Effector CD8-positive, alpha-beta T cell (primary cell): ENCODE data around the gene SAGE1.
"Not testable (repeated sequence)": the region's sequence is repeated elsewhere in the genome, so short reads cannot be mapped to it uniquely, and the experiment has no call there.

Experiments
- DNase-seq: peaks from one replicate; lab custom pipeline; 2025; lab: John Stamatoyannopoulos, UW
- total RNA-seq, 4 experiments: gene quantifications; one replicate each; lab custom pipeline; 2026; lab: John Stamatoyannopoulos, UW

SAGE1 gene, protein sequence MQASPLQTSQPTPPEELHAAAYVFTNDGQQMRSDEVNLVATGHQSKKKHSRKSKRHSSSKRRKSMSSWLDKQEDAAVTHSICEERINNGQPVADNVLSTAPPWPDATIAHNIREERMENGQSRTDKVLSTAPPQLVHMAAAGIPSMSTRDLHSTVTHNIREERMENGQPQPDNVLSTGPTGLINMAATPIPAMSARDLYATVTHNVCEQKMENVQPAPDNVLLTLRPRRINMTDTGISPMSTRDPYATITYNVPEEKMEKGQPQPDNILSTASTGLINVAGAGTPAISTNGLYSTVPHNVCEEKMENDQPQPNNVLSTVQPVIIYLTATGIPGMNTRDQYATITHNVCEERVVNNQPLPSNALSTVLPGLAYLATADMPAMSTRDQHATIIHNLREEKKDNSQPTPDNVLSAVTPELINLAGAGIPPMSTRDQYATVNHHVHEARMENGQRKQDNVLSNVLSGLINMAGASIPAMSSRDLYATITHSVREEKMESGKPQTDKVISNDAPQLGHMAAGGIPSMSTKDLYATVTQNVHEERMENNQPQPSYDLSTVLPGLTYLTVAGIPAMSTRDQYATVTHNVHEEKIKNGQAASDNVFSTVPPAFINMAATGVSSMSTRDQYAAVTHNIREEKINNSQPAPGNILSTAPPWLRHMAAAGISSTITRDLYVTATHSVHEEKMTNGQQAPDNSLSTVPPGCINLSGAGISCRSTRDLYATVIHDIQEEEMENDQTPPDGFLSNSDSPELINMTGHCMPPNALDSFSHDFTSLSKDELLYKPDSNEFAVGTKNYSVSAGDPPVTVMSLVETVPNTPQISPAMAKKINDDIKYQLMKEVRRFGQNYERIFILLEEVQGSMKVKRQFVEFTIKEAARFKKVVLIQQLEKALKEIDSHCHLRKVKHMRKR
- 0 to 0.37 (median 0) reads per million in 4 experiments for total RNA-seq

GRCh38 chrX:135893294-135893817 lies at the start of gene SAGE1, which contains the start of gene CT45A10:
SAGE1 (plus strand) TSS chrX:135893716; CDS start chrX:135896243, 2,527 bp downstream.
CT45A10 (minus strand) TSS chrX:135893444; CDS start chrX:135885344, 8,100 bp downstream.
- no peak for DNase-seq

- not testable (repeated sequence) for DNase-seq
Measured at GRCh38 chrX:135854438-135854837, 39.1 kb upstream of the SAGE1 start, which contains the start of gene CT45A8. CT45A8 (minus strand) TSS chrX:135854538; CDS start chrX:135850783, 3,755 bp downstream.

- not testable (repeated sequence) for DNase-seq
Measured at GRCh38 chrX:135871712-135872111, 21.8 kb upstream of the SAGE1 start, which contains the start of gene CT45A9. CT45A9 (minus strand) TSS chrX:135871812; CDS start chrX:135868061, 3,751 bp downstream.

DNA sequence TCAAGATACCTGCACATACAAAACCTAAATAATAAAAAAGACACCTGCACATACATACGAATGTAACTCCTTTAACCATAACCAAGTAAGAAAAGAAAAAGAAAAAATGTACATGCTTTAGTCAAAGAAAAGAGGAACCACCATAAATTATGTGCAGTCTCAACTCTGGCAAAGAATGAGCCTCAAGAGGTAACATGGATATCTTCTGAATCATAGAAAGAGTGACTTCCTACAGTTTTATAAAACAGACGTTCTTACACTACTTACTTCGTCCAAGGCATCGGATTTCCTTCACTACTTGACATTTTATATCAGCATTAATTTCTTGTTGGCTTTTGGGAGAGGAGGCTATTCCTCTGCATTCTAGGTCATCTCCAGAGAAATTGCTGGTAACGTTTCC lies 10.8 kb upstream of the SAGE1 start:
- DNase-seq = not testable (repeated sequence)

DNA sequence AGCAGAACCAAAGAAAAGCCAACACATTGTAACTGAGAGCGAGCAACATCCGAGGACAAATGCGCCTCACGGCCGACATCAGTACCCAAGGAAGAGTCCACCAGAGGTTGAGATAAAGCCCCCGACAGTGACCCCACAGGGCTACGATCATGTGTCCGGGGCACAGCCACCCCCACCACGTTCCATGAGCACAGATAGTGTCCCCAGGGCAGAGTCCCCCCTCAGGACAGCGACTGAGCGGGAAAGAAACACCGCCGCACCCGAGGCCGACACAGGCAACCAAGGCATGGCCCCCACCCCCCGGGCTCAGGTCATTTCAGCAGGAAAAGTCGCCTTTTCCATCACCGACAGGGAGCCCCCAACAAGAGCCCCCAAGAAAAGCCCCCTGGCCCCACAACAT lies 5.3 kb upstream of the SAGE1 start:
- DNase-seq = not testable (repeated sequence)

DNA sequence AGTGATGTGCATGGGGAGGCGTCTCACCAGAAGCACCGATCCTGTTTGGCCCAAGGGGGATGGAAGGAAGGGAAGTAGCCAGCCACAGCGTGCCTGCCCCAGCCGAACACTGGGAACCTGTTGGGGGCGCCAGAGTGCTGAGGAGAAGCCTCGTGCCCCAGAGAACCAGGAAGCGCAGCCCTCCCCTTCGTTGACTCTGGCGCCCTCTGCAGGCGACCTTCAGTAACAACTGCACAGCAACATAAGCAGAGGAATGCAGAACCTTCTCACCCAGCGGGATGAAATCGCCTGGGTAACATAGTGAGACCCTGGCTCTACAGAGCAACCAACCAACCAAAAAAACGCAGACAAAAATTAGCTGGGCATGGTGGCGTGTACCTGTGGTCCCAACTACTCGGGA lies 4.5 kb upstream of the SAGE1 start:
- DNase-seq = not testable (repeated sequence)

- no peak for DNase-seq
Measured at GRCh38 chrX:135890087-135890585, 3.4 kb upstream of the SAGE1 start.

GRCh38 chrX:135892781-135893180 lies 735 bp upstream of the SAGE1 start:
- DNase-seq = no peak

- DNase-seq = no peak
Measured at GRCh38 chrX:135910251-135910650, 16.7 kb downstream of the SAGE1 start.

GRCh38 chrX:135914404-135914803 lies 20.9 kb downstream of the SAGE1 start:
- DNase-seq = no peak

DNA sequence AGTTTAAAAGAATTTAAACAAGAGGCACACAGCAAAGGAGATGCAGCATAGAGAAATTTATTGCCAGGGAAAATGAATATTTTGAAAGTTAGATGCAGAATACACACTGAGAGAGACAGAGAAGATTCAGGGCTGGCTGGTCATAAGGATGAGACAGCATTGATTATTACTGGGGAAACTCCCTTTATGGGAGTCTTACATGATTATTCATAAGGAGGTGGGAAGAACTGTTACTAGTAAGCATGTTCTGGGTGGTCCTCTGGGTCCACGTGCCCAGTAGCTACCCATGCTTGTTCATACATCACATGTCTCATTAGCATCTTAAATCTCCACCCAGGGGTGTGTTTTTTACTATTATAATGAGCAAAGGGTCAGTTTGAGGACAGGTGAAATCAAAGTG lies 27.0 kb downstream of the SAGE1 start:
- DNase-seq = not testable (repeated sequence)

DNA sequence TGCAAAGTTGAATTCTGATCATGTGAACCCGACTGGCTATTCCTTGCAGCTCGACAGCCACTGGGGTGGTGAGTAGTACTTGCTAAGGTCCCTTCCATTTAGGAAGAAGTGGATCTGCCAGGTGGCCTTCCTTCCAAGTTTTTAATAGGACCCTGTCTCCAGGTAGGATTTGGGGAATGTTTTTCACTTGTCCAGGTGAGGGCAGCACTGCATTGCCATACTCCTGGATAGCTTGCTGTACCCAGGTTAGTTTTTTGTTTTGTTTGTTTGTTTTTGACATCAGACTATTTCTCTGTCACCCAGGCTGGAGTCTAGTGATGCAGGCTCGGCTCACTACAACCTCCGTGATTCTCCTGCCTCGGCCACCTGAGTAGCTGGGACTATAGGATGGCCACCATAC lies 29.8 kb downstream of the SAGE1 start:
- DNase-seq = no peak

DNA sequence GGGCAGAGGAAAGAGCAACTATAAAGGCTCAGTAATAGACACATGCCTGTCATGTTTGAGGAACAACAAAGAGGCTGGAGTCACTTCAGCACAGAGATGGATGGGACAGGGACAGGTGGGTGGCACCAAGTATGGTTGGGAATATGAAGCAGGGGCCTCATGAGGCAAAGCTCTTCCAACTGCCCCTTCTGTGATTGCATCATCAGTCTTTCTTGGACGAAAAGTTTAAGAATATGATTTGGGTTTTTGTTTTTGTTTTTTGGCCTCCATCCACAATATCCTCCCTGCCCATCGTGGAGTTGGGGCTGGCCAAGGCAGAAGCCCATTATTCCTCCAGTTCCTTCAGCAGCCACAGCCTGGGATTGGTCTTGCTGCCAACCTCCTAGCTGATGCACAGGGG lies 34.4 kb downstream of the SAGE1 start:
- no peak for DNase-seq

- peak; percentile 3 for DNase-seq
Measured at GRCh38 chrX:135931644-135932487, 38.4 kb downstream of the SAGE1 start.

DNA sequence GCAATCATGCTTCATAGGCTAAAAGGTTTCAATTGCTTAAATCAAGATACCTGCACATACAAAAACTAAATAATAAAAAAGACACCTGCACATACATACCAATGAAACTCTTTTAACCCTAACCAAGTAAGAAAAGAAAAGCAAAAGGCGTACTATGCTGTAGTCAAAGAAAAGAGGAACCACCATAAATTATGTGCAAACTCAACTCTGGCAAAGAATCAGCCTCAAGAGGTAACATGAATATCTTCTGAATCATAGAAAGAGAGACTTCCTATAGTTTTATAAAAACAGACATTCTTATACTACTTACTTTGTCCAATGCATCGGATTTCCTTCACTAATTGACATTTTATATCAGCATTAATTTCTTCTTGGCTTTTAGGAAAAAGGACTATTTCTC lies 51.0 kb downstream of the SAGE1 start:
- DNase-seq = no peak

- no peak for DNase-seq
Measured at GRCh38 chrX:135951291-135951690, 57.8 kb downstream of the SAGE1 start.
